Measurements from ENCODE around the gene SDSL.

SDSL gene

DNA sequence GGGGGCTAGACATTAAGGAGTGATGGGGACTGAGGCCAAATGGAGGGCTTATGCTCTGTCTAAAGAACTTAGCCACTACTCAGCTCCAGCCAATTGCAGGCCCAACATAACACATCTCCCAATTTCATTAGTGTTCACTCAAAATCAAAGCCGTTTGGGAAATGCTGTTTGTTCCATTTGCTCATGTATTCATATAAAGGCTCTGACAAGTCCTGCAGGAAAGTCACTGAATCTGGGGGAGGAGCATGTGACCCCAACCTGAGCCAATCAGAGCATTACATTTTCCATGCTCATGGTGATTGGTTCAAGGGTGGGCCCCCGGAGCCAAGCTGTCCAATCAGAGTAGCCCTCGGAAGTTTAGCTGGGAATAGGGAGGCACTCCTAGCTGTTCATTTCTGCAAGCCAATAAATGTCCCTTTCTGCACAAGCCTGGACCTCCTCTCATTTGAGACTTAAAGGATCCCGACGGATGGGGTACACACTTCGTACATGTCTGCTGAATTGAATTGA, 20.9 kb downstream of the SDSL start:
- H3K9me3 Mint-ChIP-seq, result peaks cover 9% of the 10 kb centered on the region
- H3K27me3 Mint-ChIP-seq, result peaks cover 31% of the 10 kb centered on the region
- H3K36me3 Mint-ChIP-seq, result no peaks in the 10 kb centered on the region
- no peaks in the 10 kb centered on the region for H3K4me1 Mint-ChIP-seq
- no peak overlapping the region for H3K27ac Mint-ChIP-seq
- ATAC-seq, result no peak
- H3K4me3 Mint-ChIP-seq, result no peak overlapping the region

GRCh38 chr12:113445544-113446171, 23.5 kb downstream of the SDSL start:
- no peaks in the 10 kb centered on the region for H3K36me3 Mint-ChIP-seq
- H3K4me3 Mint-ChIP-seq, result no peak overlapping the region
- H3K9me3 Mint-ChIP-seq, result peaks cover 9% of the 10 kb centered on the region
- H3K27me3 Mint-ChIP-seq, result peaks cover 43% of the 10 kb centered on the region
- no peak overlapping the region for H3K27ac Mint-ChIP-seq
- H3K4me1 Mint-ChIP-seq, result no peaks in the 10 kb centered on the region
- ATAC-seq, result no peak

- Mint-ChIP-seq H3K36me3 (no peaks in the 10 kb centered on the region), H3K27ac (no peak overlapping the region), H3K4me1 (no peaks in the 10 kb centered on the region), H3K9me3 (peaks cover 9% of the 10 kb centered on the region), H3K27me3 (peaks cover 43% of the 10 kb centered on the region), H3K4me3 (no peak overlapping the region)
- ATAC-seq, result no peak
These were observed 26.7 kb downstream of the SDSL start for GRCh38 chr12:113448873-113449272.

DNA sequence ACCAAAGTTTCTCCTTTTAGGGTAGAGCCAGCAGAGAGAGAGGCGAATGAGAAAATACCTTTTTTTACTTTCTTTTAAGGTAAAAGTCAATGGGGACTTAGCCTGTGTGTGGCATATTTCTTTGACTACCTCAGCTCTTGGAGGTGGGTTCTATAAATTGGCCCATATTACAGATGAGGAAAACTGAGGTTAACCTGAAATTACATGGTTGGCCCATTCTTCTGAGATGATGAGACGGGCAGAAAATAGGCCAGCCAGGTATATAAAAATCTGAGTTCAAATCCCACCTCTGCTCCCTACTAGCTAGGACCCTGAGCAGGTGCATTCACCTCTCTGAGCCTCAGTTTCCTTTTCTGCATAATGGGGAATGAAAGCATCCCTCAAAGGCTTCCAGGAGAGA, 27.1 kb downstream of the SDSL start:
- Mint-ChIP-seq H3K9me3 (peaks cover 9% of the 10 kb centered on the region), H3K27ac (no peak overlapping the region), H3K4me1 (no peaks in the 10 kb centered on the region), H3K27me3 (peaks cover 43% of the 10 kb centered on the region), H3K36me3 (no peaks in the 10 kb centered on the region), H3K4me3 (no peak overlapping the region)
- ATAC-seq, result no peak

DNA sequence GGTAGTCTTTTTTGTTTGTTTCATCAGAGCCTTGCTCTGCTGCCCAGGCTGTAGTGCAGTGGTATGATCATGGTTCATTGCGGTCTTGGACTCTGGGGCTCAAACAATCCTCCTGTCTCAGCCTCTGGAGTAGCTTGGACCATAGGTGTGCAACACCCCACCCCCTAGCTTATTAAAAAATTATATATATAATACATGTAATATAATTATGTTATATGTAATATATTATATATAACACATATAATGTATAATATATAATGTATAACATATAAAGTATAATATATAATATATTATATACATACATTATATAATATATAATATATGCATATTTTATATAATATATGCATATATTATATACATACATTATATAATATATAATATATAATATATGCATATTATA, 27.7 kb downstream of the SDSL start:
- no peaks in the 10 kb centered on the region for H3K36me3 Mint-ChIP-seq
- H3K27me3 Mint-ChIP-seq, result peaks cover 43% of the 10 kb centered on the region
- H3K9me3 Mint-ChIP-seq, result peaks cover 9% of the 10 kb centered on the region
- no peak overlapping the region for H3K27ac Mint-ChIP-seq
- H3K4me1 Mint-ChIP-seq, result no peaks in the 10 kb centered on the region
- no peak for ATAC-seq
- no peak overlapping the region for H3K4me3 Mint-ChIP-seq

GRCh38 chr12:113452458-113452857, 30.3 kb downstream of the SDSL start:
- peaks cover 3% of the 10 kb centered on the region for H3K9me3 Mint-ChIP-seq
- H3K4me1 Mint-ChIP-seq, result no peaks in the 10 kb centered on the region
- no peak overlapping the region for H3K4me3 Mint-ChIP-seq
- ATAC-seq, result no peak
- peaks cover 30% of the 10 kb centered on the region for H3K27me3 Mint-ChIP-seq
- no peak overlapping the region for H3K27ac Mint-ChIP-seq
- H3K36me3 Mint-ChIP-seq, result no peaks in the 10 kb centered on the region

GRCh38 chr12:113453330-113453729, 31.1 kb downstream of the SDSL start:
- no peak for ATAC-seq
- no peak overlapping the region for H3K4me3 Mint-ChIP-seq
- H3K27ac Mint-ChIP-seq, result no peak overlapping the region
- H3K36me3 Mint-ChIP-seq, result no peaks in the 10 kb centered on the region
- H3K27me3 Mint-ChIP-seq, result peaks cover 27% of the 10 kb centered on the region
- no peaks in the 10 kb centered on the region for H3K9me3 Mint-ChIP-seq
- H3K4me1 Mint-ChIP-seq, result no peaks in the 10 kb centered on the region

- H3K4me1 Mint-ChIP-seq, result no peaks in the 10 kb centered on the region
- ATAC-seq, result no peak
- no peaks in the 10 kb centered on the region for H3K9me3 Mint-ChIP-seq
- H3K27ac Mint-ChIP-seq, result no peak overlapping the region
- H3K36me3 Mint-ChIP-seq, result no peaks in the 10 kb centered on the region
- H3K27me3 Mint-ChIP-seq, result peaks cover 46% of the 10 kb centered on the region
- H3K4me3 Mint-ChIP-seq, result no peak overlapping the region
These were observed 34.0 kb downstream of the SDSL start for GRCh38 chr12:113456199-113456598.

- Mint-ChIP-seq H3K4me1 (no peaks in the 10 kb centered on the region), H3K9me3 (no peaks in the 10 kb centered on the region), H3K27ac (no peak overlapping the region), H3K36me3 (no peaks in the 10 kb centered on the region), H3K27me3 (peaks cover 52% of the 10 kb centered on the region), H3K4me3 (no peak overlapping the region)
- no peak for ATAC-seq
These were observed 34.6 kb downstream of the SDSL start for GRCh38 chr12:113456761-113457160.

- no peak overlapping the region for H3K4me3 Mint-ChIP-seq
- H3K9me3 Mint-ChIP-seq, result no peaks in the 10 kb centered on the region
- H3K36me3 Mint-ChIP-seq, result no peaks in the 10 kb centered on the region
- ATAC-seq, result no peak
- H3K27me3 Mint-ChIP-seq, result peaks cover 56% of the 10 kb centered on the region
- H3K27ac Mint-ChIP-seq, result no peak overlapping the region
- peaks cover under 1% of the 10 kb centered on the region for H3K4me1 Mint-ChIP-seq
These were observed 35.0 kb downstream of the SDSL start for GRCh38 chr12:113457185-113457584.

DNA sequence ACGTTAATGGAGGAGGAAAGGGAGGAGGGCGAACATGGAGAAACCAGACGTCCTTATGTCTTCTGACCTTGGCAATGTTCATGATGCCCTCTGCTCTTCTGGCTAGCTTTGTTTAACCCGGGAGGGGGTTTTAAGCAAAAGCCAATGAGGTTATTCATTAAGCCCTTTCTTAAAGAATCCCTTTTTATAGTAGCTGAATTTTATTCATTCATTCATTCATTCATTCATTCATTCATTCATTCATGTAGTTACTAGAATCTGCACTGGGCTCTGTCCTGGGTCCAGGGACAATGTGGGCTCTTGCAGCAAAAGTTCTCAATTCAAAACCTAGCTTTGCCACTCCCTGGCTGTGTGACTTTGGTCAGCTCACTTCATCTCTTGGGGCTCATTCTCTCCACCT, 35.5 kb downstream of the SDSL start:
- ATAC-seq, result no peak
- Mint-ChIP-seq H3K36me3 (no peaks in the 10 kb centered on the region), H3K4me3 (no peak overlapping the region), H3K27ac (no peak overlapping the region), H3K9me3 (no peaks in the 10 kb centered on the region), H3K4me1 (peaks cover 6% of the 10 kb centered on the region), H3K27me3 (peaks cover 62% of the 10 kb centered on the region)

DNA sequence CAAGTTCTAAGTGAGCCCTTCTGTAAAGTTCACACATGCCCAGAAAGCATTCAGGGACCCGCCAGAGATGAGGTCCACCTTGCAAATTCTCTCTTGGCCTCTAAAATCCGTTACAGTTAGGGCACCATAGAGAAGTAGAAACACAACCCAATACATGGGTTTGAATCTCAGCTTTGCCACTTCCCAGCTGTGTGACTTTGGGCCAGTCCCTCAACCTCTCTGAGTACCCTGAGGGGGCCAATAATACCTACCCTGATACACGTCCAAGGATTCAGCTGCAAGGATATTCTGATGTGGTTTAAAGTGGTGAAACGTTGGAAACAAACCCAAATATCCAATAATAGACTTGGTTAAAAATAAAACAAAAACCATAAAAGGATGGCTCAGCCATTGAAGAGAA, 37.8 kb downstream of the SDSL start:
- peaks cover 84% of the 10 kb centered on the region for H3K27me3 Mint-ChIP-seq
- no peaks in the 10 kb centered on the region for H3K36me3 Mint-ChIP-seq
- peaks cover 4% of the 10 kb centered on the region for H3K9me3 Mint-ChIP-seq
- H3K4me1 Mint-ChIP-seq, result peaks cover 16% of the 10 kb centered on the region
- H3K4me3 Mint-ChIP-seq, result no peak overlapping the region
- no peak for ATAC-seq
- H3K27ac Mint-ChIP-seq, result no peak overlapping the region

DNA sequence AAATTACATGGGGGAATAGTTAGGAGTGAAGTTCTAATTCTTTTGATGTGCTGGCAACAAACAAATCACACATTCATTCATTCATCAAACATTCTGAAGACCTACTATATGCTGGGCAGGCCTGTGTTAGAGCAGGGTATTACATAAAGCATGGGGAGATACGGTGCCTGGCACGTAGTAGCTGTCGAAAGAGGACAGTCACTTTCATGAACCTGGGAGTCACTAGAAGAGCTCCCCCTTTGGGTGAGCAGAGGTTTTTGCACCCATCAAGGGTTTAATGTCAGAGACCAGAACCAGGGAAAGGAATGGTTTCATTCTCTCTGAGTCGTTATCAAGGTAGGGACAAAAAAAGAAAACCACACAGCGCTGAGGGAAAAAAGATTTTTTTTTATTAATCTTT, 39.5 kb downstream of the SDSL start:
- Mint-ChIP-seq H3K4me3 (no peak overlapping the region), H3K36me3 (no peaks in the 10 kb centered on the region), H3K27ac (no peak overlapping the region), H3K27me3 (peaks cover 95% of the 10 kb centered on the region), H3K4me1 (peaks cover 21% of the 10 kb centered on the region), H3K9me3 (peaks cover 4% of the 10 kb centered on the region)
- no peak for ATAC-seq

DNA sequence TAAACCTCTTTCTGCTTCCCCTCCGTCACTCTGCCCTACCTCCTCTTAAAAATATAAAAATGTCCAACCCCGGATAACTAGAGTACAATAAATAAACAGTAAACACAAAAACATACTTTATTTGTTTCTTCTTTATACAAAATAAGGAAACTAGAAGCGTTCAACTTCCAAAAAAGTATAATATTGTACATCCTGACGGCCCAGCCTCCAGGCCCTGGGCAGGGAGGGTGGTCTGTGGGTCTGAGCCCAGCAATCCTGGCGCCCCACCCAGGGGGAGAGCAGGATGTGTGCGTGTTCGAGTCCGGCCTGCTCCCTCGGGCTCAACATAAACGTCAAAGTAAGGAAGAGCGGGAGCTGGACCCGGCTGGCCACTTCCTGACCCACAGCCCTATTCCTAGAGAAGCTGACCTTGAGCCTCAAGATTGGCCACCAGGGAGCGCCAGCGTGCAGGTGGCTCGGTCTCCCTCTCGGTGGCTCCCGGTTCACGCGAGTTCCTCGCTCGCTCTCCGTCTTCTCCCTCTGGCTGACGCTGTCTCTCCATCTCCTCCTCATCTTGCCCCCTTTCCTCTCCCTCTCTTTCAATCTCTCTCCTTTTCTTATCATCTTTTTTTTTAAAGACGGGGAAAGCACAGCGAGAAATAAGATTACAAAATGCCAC, 40.1 kb downstream of the SDSL start:
- peaks cover 26% of the 10 kb centered on the region for H3K4me1 Mint-ChIP-seq
- H3K4me3 Mint-ChIP-seq, result peak overlapping the region; percentile 72
- no peaks in the 10 kb centered on the region for H3K36me3 Mint-ChIP-seq
- H3K27me3 Mint-ChIP-seq, result peaks cover 95% of the 10 kb centered on the region
- no peak overlapping the region for H3K27ac Mint-ChIP-seq
- peaks cover 4% of the 10 kb centered on the region for H3K9me3 Mint-ChIP-seq
- ATAC-seq, result peak; percentile 50

DNA sequence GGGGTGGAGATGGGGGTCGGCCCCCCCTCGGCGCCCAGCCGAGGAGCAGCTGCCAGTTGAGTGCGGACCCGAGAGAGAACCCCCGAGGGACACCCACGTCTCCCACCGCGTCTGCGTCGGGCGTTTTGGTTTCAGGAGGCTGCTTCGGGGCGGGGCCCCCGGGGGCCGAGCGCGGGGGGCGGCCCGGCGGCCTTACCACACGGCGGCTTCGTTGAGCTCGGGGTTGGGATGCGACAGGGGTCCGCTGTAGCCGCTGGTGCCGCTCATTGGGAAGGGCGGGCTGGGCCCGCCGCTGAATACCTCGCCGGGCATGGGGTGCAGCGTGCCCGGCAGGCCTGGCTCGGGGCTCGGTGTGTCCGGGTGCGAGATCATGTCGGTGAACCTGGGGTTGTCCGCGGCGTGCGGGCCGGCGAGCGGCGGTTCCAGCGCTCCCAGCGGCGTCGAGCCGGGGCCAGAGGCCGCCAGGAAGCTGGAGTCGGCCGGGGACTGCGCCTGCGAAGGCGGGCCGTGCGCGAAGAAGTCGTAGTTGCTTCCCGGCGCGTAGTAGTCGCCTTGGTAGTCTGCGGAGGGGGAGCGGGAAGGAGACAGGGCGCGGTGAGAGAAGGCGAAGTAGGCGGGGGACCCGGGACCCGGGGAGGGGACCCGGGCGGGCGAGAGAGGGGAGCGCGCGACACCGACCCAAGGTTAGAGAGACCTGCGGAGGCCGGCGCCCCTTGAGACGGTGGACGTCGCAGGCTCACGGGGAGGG, 41.0 kb downstream of the SDSL start:
- Mint-ChIP-seq H3K27me3 (peaks cover 95% of the 10 kb centered on the region), H3K4me1 (peaks cover 32% of the 10 kb centered on the region), H3K27ac (peak overlapping the region; percentile 14)

More for the DNA sequence above, 41.0 kb downstream of the SDSL start:
- no peaks in the 10 kb centered on the region for H3K36me3 Mint-ChIP-seq
- H3K9me3 Mint-ChIP-seq, result peaks cover 4% of the 10 kb centered on the region
- peak overlapping the region; percentile 28 for H3K4me3 Mint-ChIP-seq
- ATAC-seq, result no peak
